Erythroblast (primary cell): ENCODE data around the gene TPCN2.

Source experiments
- GATA1 ChIP-seq: IDR thresholded peaks from 2 replicates; pipeline ENCODE4 v1.6.1; 2011; ENCODE audit warnings: low read depth, mild to moderate bottlenecking, control low read depth, low read length, moderate library complexity
- POLR2A ChIP-seq: IDR thresholded peaks from 2 replicates; pipeline ENCODE4 v1.6.1; 2011; ENCODE audit warnings: mild to moderate bottlenecking, low read length

GRCh38 chr11:68999093-68999747, 49.5 kb upstream of the TPCN2 start:
- TF ChIP-seq POLR2A (no peak), GATA1 (no peak)
